GM19452 (cell line): ENCODE results near the gene FARS2.

Source experiments
- ATAC-seq: cut with Tn5 transposase; IDR thresholded peaks from one replicate; pipeline ENCODE4 v1.9.1; 2021; ENCODE audit not compliant: unreplicated experiment

Gene FARS2

DNA sequence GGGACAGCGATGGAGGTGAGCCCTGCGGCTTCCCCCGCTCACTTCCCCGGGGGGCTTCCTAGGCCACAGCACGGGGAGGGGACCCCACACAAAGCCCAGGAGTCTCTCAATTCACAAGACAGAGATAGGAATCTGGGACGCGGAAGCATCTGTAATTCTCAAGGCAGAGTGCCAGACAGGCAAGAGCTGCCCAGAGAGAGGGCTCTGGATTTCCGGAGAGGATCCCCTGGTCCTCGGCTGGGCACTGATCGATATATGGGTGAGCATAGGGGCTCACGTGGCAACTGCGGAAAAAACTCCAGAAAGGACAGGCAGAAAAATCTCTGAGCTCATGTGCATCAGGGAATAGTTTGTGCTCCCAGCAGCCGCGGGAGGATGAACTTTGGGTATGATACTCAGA lies 449.2 kb downstream of the FARS2 start:
- ATAC-seq = no peak

DNA sequence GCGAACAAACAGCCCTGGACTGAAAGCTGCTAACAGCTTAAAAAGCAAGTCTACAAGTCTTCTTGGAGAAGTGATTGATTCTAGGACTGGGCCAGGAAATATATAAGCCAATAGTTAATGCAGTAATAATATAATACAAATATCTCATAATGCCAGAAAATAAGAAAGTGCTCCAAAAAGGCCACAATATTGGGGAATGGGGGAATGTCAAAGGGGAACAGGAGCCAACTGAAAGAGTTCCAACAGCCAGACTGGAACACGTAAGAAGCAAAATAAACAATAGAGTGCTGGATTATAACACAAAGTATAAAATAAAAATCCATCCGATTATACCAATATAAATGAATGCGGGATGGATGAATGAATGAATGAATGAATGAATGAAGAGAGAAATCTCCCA lies 449.6 kb downstream of the FARS2 start:
- ATAC-seq = no peak

DNA sequence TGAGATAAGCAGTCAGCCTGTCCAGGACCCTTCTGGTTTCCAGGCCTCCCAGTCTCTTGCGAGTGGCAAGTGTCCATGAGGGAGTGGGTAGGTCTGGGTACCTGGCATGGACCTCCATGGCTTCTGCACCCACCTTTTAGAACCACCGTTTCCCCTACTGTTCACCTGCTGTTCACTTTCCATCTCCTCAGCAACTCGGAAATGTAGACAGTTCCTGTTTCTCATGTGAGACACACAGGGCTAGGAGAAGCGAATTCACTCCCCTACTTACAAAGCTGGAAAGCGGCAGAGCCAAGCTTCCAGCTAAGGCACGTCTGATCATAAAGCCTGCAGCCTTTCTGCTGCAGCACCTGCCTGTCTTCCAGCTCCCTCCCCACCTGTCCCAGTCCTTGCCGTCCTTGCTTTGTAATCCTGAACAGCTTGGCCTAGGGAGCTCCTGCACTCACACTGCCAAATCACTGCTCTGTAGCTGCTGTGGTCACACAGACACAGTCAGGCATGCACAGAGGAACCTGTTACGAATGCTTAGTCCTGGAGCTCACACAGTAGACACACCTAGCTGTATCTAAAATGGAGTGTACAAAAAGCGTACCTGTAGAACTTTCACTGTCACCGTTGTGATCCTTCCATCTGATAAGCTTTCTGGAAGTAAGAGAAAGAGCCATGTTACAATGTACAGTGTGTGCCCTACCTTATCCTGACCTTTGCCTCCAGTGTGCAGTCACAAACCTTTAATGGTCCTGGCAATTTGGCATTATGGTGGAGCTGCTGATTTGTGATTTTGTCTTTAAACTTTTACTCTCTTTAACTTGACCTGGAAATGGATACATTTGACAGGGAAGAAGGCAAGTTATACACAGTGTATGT lies 451.3 kb downstream of the FARS2 start:
- ATAC-seq = no peak

DNA sequence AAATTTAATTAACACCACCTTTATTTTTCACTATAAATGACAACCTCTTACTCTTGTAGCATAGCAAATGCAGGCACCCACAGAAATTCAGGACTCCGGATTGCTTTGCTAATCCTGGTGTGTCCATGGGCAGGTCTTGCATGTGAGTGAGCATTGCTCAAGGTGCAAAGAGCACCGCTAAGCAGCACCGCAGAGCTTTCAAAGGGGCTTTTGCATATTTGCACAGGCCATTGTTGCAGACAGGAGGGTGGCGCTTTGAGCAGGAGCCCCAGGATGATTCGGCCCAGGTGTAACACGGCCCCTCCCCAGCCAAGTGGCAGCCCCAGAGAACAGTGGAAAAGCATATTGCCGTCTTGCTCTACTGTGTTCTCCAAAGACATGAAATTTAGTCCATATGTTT lies 452.2 kb downstream of the FARS2 start:
- ATAC-seq = no peak

DNA sequence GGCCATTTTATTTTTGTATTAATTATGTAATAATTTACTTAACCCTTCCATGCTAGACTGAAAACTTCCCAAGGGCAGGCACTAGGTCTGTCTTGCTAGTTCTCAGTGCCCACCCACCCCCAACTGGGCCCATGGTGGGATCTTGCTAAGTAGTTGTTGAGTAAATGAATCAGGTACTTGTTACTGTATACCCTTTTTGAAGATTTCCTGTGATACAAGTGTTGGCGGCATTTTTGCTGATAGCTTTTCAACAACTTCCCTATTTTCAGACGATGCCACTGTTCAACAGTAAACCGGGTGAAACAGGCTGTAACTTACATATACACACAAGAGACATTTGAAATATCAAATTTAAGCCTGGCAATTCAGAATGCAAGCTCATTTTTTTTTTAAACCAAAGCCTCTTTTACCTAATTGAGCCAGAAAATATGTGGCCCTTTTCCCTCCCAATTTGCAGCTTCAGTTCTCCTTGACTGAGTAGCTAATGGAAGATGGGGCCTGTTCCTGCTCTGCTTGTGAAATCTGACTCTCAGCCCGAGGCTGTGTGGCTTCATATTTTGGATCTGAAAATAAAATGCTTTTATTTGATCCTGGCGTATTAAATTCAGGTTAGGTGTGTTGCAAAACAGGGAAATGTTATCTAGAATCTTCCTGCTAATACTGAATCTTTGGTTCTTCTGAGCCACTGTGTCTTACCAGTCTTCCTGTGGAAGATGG lies 457.1 kb downstream of the FARS2 start:
- no peak for ATAC-seq

DNA sequence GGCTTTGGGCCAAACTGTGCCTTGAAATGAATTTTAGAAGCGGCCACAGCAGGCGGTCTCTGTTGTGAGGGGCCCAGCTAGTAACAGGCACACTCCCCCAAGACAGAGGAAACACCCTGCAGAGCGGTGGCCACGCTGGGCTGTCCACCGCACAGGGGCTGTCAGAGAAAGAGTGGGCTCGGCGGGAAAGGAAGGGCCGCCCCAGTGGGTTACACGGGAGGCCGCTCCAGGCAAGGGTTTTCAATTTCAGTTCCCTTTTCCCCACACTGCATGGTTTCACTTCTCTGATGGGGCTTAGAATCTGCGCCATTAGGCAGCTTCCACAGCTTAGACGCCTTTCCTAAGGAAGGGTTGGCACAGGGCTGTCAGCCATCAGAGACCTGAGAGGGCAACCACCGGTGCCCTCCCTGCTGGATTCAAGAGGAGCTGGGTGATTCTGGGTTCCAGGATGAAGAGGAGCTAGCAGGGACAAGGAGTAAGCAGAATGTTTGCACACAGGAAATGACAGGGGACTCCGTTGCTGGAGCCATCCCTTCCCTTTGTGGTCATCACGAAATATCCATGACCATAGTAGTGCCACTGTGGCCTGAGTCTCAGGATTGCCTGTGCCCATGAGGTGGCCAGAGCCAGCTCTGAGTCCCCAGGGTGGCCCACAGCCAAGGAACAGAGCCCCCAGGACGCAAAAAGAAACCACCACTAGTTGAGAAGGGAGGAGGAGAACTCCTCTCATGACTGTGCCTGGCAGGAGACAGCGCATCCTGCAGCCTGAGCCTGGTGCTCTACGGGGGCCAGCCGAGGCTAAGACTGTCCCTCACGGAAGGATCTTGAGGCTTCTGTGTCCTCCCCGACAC lies 462.8 kb downstream of the FARS2 start:
- ATAC-seq = peak; percentile 98

DNA sequence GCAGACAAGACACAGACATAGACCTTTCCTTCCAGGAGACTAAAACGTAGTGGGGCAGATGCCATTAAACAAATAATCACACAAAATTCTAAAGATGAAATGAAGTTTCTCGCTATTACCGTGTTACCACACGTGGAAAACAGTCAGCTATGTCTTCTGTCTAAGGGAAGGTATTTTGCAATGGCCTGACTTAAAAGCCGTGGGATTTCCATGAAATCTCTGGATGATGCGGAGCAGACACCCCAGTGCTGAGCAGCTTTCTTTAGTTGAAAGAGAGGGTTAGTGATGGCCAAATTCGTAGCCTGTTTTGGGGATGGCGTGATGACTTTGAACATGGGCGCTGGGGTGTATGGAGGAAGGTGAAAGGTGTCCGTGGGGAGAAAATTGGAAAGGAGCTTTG lies 463.6 kb downstream of the FARS2 start:
- no peak for ATAC-seq

DNA sequence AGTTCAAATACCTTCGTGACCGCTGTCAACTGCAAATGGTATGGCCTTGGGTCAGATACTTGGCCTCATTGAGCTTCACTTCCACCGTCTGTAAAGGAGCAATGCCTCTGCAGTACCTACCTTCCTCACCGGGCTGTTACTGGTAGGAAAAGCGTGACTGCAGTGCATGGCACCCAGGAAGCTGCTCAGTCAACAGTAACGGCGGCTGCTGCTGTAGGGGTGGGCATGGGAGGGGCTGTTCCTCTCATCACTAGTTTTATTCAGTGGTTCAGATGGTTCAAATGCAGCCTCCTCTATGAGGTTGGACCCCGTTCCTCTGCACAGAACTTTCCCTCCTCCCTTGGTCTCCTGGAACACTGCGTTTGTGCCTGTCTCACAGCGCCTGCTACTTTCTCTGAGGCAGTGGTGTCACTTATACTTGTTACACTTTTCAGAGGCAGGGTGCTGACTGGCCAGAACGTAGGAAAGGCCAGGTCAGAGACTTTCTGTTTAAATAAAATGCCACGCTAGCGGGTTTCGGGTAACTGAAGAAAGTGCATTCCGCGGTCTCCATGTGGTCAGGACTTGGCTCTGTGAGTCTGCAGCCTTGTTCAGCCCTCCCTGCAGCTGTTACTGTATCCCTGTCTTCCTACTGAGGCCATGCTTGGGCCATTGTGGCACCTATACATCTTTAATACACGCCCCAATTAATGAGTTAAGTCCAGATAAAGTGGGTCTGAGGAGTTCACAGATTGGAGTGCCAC lies 465.8 kb downstream of the FARS2 start:
- no peak for ATAC-seq

DNA sequence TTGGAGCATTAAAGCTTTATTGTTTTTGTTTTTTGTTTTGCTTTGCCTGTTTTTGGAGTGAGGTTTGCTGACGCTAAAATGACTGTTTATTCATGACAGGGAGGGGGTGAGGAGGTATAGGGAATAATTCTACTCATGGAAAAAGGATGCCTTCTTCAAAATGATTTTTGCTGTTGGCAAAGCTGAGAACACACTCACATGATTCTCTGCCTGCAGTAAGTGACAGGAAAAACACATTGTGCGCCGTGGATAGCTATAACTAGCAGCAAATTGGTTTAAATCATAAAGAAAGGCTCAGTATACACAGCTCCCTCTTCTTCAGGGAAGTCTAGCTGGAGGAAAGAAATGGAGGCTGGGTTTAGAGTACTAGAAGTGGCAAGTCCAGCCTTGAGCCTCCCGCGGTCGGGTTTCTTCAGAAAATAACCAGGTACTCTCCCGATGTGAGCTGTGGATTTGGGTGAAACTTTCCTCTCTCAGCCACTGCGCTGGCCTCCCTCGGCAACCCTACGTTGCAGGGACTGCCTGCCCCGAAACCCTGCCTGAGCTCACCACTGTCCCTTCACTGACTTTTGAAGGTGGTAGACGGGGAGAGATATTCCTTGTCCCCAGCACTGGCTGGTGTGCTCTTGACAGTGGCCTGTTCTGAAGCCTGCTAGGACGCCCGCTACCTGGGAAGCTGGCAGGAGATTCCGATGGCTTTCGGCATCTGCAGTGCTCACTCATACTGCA lies 467.2 kb downstream of the FARS2 start:
- ATAC-seq = no peak

DNA sequence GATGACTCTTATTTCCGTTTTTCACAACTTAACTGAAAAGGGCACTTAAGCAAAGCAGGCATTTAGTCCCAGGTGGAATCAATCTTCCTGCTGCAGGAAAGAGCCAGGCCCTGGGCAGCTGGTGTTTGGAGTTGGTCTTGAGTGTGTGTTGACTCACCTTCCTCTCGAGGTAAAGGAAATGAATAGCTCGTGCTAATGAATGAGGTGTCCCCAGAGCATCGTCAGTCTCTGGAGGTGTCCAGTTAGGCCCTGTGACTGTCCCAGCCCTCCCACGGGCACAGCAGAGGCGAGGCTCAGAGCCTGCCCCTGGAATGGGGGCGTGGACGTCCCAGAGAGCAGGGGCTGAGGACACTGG lies 467.7 kb downstream of the FARS2 start:
- ATAC-seq = no peak

DNA sequence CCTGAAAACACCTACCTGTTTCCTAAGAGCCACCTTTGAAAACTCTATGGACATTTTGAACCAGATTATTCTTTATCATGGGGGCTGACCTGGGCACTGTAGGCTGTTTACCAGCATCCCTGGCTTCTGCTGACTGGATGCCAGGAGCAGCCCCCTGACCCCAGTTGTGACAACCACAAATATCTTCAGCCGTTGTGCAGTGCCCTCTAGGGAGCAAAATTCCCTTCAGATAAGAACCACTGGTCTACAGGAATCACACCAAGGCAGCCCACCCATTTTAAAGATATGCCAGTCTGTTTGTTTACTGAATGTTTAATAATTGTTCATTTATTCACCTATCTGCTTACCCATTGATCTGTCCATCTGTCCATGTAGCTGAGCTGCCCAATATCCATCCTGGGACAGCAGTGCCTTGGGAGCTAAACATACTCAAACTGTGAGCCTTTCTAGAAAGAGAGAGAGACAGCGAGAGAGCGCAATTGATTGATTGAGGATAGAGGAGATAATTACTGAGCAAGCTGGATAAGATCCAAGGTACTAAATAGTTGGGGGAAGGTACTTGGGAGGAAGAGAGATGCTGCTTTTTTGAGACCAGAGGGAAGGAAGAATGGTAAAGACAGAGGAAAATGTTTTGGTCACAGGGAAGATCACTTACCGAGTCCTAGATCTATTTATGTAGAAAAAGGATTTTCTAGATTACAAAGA lies 468.7 kb downstream of the FARS2 start:
- no peak for ATAC-seq

DNA sequence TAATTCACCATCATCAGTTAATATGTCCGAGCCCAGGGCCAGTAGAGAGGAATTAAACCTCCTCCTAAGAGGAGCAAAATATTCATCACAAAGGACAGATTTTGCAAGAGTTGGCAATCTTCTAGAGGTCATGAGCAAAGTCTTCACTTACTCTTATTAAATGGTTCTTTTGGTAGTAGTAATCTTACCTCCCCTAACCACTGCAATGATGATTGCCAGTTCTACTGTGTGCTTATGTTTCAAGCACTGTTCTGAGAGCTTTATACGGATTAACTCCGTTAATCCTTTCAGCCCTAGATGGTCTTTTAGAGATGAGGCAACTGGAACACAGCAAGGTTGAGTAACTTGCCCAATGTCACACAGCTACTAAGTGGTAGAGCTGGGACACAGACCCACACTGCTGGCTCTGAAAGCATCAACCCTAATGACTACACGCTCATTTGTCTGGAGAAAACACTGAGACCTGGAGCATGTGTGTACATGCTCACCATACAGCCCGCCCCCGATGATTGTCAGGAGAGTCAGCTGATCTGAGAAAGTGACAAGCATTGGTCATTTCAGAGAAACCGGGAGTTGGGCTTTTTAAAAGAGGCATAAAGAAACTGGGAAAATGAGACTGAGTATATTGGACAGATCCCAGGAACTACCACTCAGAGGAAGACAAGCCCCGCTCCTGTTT lies 469.4 kb downstream of the FARS2 start:
- no peak for ATAC-seq

DNA sequence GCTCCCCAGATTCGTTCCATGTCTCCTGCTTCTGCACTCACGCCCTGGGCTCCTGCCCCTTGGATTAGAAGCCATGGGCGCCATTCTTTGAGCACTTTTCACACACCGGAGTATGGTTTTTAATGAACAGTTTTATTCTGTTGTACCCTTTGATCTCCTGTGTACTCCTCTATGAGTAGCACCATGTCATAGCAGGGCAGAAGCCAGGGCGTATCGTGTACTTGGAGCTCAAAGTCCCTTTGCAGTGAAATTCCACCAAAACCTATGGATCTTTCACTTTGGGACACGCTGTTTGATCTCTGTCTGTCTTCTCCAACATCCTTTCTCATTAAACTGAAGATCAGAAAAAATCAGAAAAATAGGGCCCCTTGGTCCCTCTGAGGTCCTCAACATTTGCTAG lies 470.1 kb downstream of the FARS2 start:
- no peak for ATAC-seq

DNA sequence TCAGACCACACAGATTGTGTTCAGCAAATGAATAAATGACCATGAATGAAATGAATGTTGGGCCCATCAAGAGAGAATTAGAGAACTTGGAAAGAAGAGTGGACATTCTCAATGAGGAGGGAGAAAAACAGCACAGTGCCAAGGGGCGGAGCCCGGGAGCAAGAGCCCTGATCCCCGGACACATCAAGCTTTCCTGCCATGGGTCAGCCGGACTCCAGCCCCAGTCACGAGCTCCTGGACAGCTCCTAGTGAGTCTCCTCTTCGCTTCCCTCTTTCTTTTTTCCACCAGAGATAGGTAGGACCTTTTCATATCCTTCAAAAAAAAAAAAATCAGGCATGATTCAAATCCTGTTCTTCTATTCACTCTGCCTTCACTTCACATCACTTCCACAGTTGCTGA lies 471.2 kb downstream of the FARS2 start:
- ATAC-seq = no peak

DNA sequence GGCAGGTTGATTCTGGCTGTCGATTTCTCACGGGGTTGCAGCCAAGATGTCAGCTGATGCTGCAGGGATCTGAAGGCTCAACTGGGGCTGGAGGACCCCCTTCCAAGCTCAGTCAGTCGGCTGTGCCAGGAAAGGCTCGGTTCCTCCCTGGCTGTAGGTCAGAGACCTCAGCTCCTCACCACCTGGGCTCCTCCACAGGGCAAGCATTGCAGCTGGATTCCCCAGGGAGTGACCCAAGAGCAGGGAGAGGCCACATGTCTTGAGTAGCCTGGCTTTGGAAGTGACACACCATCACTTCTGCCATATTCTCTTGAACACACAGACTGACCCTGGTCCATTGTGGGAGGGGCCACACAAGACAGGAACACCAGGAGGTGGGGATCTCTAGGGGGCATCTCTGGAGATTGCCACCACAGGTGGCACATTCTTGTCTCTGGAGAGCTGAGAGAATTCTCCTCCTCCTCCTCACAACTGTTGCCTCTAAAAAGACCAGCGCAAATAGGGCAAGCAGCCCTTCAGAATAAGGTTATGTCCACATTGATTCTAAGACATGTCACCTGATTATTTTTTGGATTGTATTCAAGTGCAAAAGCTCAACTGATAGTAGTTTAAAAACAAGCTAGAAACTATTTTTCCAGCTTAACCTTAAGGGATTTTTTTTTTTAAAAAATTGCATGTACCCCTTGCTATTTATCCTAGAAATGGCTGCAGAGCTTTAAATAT lies 474.9 kb downstream of the FARS2 start:
- ATAC-seq = no peak

DNA sequence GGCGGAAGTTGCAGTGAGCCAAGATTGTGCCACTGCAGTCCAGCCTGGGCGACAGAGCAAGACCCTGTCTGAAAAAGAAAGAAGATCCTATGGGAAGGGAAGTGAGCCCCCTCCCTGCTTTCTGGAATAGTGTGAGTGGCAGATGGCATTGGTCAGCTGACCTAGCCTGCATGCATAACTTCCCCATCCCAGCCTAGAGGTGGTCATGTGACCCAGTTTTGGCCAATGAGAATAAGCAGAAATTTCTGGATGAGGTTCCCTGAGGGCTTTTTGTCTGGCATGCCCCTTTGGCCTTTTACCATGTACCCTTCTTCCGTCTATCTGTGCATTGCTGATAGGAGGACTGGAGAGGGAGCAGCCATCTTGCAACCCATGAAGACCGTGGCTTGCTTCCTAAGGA lies 476.1 kb downstream of the FARS2 start:
- no peak for ATAC-seq

DNA sequence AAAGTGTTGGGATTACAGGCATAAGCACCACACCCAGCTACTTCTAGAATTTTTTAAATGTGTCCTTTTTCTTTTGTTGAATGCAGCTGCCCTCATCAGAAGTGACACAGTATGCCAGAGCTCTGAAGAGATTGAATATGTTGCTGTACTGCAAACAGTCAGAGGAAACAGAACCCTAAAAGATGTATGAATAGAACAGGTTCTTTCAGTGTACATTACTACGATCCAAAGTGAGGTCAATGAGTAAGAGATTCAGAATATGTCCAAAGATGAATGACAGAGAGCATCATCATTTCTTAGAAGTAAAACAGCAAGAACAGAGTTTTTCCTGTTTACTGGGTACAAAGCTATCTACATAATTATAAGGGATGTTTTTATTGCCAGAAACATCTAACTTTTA lies 476.9 kb downstream of the FARS2 start:
- ATAC-seq = no peak

DNA sequence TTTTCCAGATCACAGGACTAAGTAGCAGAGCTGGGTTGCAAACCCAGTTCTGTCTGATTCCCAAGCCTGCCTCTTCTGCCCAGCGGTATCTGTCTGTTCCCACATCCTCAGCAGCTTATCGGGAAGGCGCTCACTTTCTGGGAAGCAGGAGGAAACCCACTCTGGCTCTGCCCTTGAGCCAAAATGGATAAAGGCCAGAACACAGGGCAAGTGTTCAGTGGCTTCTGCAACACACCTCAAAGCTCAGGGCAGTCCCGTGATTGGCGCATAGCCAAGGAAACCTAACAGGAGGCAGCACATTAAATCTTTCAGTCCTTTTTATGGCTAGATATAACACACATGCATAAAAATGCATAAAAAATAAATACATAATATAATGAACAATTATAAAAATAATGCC lies 483.2 kb downstream of the FARS2 start:
- ATAC-seq = no peak

DNA sequence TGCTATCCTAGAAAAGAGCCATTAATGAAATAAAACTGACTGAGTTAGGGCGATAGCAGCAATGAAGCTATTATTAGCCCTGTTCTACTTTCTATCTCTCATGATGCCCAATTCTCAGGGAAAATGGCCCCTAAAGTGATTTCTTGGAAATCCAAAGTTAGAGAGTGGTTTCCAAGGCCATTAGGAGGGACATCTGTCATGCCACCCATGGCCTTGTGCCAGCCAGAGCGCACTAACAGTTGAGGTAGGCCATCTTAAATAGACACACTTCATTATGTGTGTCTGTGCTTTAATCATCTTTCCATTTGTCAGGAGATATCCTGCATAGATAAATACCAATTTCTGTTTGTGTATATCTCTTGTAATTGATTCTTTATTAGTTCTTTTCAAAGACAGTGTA lies 483.8 kb downstream of the FARS2 start:
- no peak for ATAC-seq
